Mucosa of gallbladder (tissue), 1 donor: Measurements from ENCODE around the gene IFT57. TPM values are rescaled to one million over a fixed set of nuclear protein-coding genes. Genes with fewer than 3 reads are reported as not detected.

Experiments
- DNase-seq: peaks from one replicate; pipeline ENCODE4 v3.0.0-alpha.2; 2020; ENCODE audit warnings: low spot score
- total RNA-seq: library from RNA; stranded (reverse); gene quantifications from one replicate; pipeline ENCODE4 v1.2.1, GENCODE V29; 2021
- donor health status: DM: no; HTN: no; CAD: no.

IFT57 gene
- total RNA-seq, 1 donor from 2014 or later, result 51.1 TPM

GRCh38 chr3:108125153-108125543, 97.1 kb downstream of the IFT57 start:
- no peak for DNase-seq

GRCh38 chr3:108124337-108125152, 97.7 kb downstream of the IFT57 start:
- DNase-seq, result no peak

GRCh38 chr3:108123326-108123725, 98.9 kb downstream of the IFT57 start:
- DNase-seq, result no peak

- DNase-seq, result no peak
Observed at GRCh38 chr3:108122276-108122675, 99.9 kb downstream of the IFT57 start.

- no peak for DNase-seq
Observed at GRCh38 chr3:108119398-108120104, 102.7 kb downstream of the IFT57 start.

GRCh38 chr3:108118038-108118768, 104.0 kb downstream of the IFT57 start:
- DNase-seq, result no peak

GRCh38 chr3:108117241-108117775, 104.9 kb downstream of the IFT57 start:
- DNase-seq, result no peak

- no peak for DNase-seq
Observed at GRCh38 chr3:108114423-108115065, 107.7 kb downstream of the IFT57 start.

GRCh38 chr3:108113975-108114374, 108.2 kb downstream of the IFT57 start:
- no peak for DNase-seq

- DNase-seq, result no peak
Observed at GRCh38 chr3:108110934-108111333, 111.3 kb downstream of the IFT57 start.

Other genes with a start within 250 kb of the IFT57 start
- 96.4 TPM for gene CD47, start 131.4 kb downstream of the IFT57 start, total RNA-seq
- 69.1 TPM for gene HHLA2, start 74.1 kb upstream of the IFT57 start, total RNA-seq